SU-DHL-6 (cell line): ENCODE results near the gene SYT9.

Experiments
- H2AFZ ChIP-seq: fragments of 200-600 bp; sonication (generic); 2 replicates; pipeline ENCODE4 v1.6.1; 2014; ENCODE audit warnings: low read depth, mild to moderate bottlenecking, moderate library complexity, mixed read lengths, antibody characterized with exemption, low read length; ENCODE audit not compliant: severe bottlenecking
- H3F3A ChIP-seq: fragments of 200-600 bp; shearing (Covaris generic); 2 replicates; pipeline ENCODE4 v1.6.0; 2016; ENCODE audit warnings: antibody characterized with exemption, mild to moderate bottlenecking; ENCODE audit not compliant: insufficient read depth
- H3K27ac ChIP-seq: fragments of 200-600 bp; sonication (generic); 2 replicates; pipeline ENCODE4 v1.5.1; 2016; ENCODE audit warnings: low read depth, mild to moderate bottlenecking, low read length, moderate library complexity, mixed read lengths
- H3K27me3 ChIP-seq: fragments of 200-600 bp; sonication (generic), shearing (Covaris generic); 2 replicates; pipeline ENCODE4 v1.6.0; 2014; ENCODE audit warnings: mild to moderate bottlenecking, low read length
- H3K36me3 ChIP-seq: fragments of 200-600 bp; sonication (generic); 2 replicates; pipeline ENCODE4 v1.6.1; 2014; ENCODE audit warnings: mild to moderate bottlenecking, low read length, mixed read lengths
- H3K4me2 ChIP-seq: fragments of 300-600, 200-600 bp; shearing (Covaris generic), sonication (generic); 2 replicates; pipeline ENCODE4 v1.6.0; 2014; ENCODE audit warnings: low read length, low read depth, mild to moderate bottlenecking; ENCODE audit not compliant: poor library complexity, severe bottlenecking
- H3K4me3 ChIP-seq: fragments of 200-600 bp; sonication (generic); 2 replicates; pipeline ENCODE4 v1.5.1; 2014; ENCODE audit warnings: antibody characterized with exemption, low read length, mild to moderate bottlenecking, mixed read lengths; ENCODE audit not compliant: insufficient read depth, poor library complexity, severe bottlenecking
- H3K79me2 ChIP-seq: fragments of 200-600 bp; sonication (generic); 2 replicates; pipeline ENCODE4 v1.6.1; 2014; ENCODE audit warnings: mild to moderate bottlenecking, low read length, moderate library complexity; ENCODE audit not compliant: insufficient read depth
- H3K9ac ChIP-seq: fragments of 200-600 bp; sonication (generic); 2 replicates; pipeline ENCODE4 v1.7.0; 2014; ENCODE audit warnings: mild to moderate bottlenecking, low read length
- H3K9me2 ChIP-seq: fragments of 200-600 bp; sonication (generic); replicated peaks from 2 replicates; pipeline ENCODE4 v1.6.1; 2014; ENCODE audit warnings: low read length; ENCODE audit not compliant: insufficient read depth
- H3K9me3 ChIP-seq: fragments of 200-600 bp; sonication (generic); 2 replicates; pipeline ENCODE4 v1.6.1; 2014; ENCODE audit warnings: low read length, mixed read lengths; ENCODE audit not compliant: insufficient read depth
- H4K20me1 ChIP-seq: fragments of 200-600 bp; sonication (generic); 2 replicates; pipeline ENCODE4 v1.6.1; 2014; ENCODE audit warnings: low read depth, mild to moderate bottlenecking, antibody characterized with exemption, low read length, moderate library complexity, mixed read lengths
- EZH2phosphoT487 ChIP-seq: fragments of 200-600 bp; sonication (generic), shearing (Covaris generic); conservative IDR thresholded peaks from 2 replicates; pipeline ENCODE4 v1.6.1; 2018; ENCODE audit warnings: mild to moderate bottlenecking, antibody characterized with exemption, low read length, moderate library complexity, mixed read lengths
- TF ChIP-seq, protein P1 (sequence below): fragments of 200-600 bp; sonication (generic); IDR thresholded peaks from one replicate; pipeline ENCODE4 v1.5.1; 2017; ENCODE audit warnings: antibody characterized with exemption, mild to moderate bottlenecking, low read length, moderate library complexity; ENCODE audit not compliant: insufficient read depth, poor library complexity, severe bottlenecking

Gene SYT9

DNA sequence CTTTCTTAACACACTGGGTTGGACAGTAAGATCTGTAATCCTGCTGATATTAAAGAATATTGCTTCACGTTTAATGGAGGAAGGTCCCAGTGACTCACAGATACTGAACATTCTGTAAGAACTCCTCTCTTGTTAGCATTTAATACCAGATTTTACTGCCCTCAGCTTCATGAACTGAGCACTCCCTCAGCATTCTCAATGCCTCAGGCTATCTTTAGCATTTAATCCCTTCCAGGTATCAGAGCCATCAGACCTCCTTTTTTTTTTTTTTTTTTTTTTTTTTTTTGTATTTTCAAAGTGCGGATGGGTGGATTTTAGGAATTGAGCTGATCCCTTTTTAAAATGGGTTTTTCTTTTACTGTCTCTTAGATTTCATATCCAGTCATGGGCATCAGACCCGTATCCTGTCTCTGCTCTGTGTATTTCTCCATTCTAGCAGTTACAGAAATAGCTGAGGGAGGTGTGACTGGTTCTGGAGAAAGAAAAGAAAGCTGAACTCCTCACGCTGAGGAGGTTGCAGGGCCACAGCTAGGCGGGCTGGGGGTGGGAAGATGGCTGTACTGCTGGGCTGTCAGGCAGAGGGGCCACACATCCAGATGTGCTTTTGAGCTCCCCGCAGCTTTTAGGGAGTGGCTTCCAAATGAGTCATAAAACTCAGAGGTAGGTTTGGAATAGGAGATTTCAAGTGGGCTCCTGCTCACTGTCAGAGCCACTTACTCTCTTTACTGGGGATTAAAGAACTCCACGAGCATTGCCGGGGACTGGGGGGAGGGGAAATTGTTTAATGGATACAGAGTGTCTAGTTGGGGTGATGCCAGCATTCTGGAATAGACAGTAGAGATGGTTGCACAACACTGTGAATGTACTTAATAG lies 97.0 kb downstream of the SYT9 start:
- no peaks in the 10 kb centered on the region for H4K20me1 ChIP-seq
- H3K27ac ChIP-seq = no peak overlapping the region
- no peak overlapping the region for H3K4me3 ChIP-seq
- H3K9ac ChIP-seq = no peak overlapping the region
- no peak overlapping the region for H3K4me2 ChIP-seq
- H3K36me3 ChIP-seq = no peaks in the 10 kb centered on the region
- no peak for TF ChIP-seq EZH2phosphoT487
- TF ChIP-seq, protein P1, sequence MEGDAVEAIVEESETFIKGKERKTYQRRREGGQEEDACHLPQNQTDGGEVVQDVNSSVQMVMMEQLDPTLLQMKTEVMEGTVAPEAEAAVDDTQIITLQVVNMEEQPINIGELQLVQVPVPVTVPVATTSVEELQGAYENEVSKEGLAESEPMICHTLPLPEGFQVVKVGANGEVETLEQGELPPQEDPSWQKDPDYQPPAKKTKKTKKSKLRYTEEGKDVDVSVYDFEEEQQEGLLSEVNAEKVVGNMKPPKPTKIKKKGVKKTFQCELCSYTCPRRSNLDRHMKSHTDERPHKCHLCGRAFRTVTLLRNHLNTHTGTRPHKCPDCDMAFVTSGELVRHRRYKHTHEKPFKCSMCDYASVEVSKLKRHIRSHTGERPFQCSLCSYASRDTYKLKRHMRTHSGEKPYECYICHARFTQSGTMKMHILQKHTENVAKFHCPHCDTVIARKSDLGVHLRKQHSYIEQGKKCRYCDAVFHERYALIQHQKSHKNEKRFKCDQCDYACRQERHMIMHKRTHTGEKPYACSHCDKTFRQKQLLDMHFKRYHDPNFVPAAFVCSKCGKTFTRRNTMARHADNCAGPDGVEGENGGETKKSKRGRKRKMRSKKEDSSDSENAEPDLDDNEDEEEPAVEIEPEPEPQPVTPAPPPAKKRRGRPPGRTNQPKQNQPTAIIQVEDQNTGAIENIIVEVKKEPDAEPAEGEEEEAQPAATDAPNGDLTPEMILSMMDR = no peak
- no peaks in the 10 kb centered on the region for H3K27me3 ChIP-seq
- H3K9me2 ChIP-seq = no peaks in the 10 kb centered on the region
- H3K9me3 ChIP-seq = no peaks in the 10 kb centered on the region
- no peaks in the 10 kb centered on the region for H3K79me2 ChIP-seq
- no peak overlapping the region for H2AFZ ChIP-seq
- no peaks in the 10 kb centered on the region for H3F3A ChIP-seq

GRCh38 chr11:7351228-7351627 lies 99.5 kb downstream of the SYT9 start:
- Histone ChIP-seq H3K27ac (no peak overlapping the region), H3K27me3 (no peaks in the 10 kb centered on the region), H4K20me1 (no peaks in the 10 kb centered on the region), H3K9me3 (no peaks in the 10 kb centered on the region), H2AFZ (no peak overlapping the region), H3K4me3 (no peak overlapping the region), H3K9me2 (no peaks in the 10 kb centered on the region), H3F3A (no peaks in the 10 kb centered on the region), H3K36me3 (no peaks in the 10 kb centered on the region), H3K79me2 (no peaks in the 10 kb centered on the region), H3K9ac (no peak overlapping the region), H3K4me2 (no peak overlapping the region)
- no peak for TF ChIP-seq EZH2phosphoT487
- TF ChIP-seq, protein P1 = no peak

DNA sequence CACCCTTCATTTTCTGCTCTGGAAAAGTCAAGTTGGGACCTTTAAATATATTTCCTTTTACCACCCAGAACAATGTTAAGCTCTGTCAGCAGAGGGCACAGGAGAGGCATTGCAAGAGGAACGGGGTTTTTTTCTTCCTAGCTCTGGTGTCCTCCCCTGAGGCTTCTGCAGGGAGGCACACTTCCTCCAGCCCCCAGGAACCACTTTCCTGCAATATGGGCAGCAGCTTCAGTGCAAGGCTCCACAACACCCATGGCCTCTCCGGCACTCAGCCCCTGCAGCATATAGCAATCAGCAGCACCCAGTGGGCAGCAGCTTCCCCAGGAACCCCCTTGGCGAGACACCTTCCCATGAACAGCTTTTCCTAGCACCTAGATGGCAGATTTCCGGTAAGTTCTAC lies 101.4 kb downstream of the SYT9 start:
- H3K9me3 ChIP-seq = no peaks in the 10 kb centered on the region
- H3K79me2 ChIP-seq = no peaks in the 10 kb centered on the region
- no peak overlapping the region for H2AFZ ChIP-seq
- no peak overlapping the region for H3K9ac ChIP-seq
- H3K27me3 ChIP-seq = no peaks in the 10 kb centered on the region
- no peak for TF ChIP-seq EZH2phosphoT487
- TF ChIP-seq, protein P1 = peak; percentile 58
- no peaks in the 10 kb centered on the region for H3K9me2 ChIP-seq
- no peaks in the 10 kb centered on the region for H3K36me3 ChIP-seq
- H3K27ac ChIP-seq = no peak overlapping the region
- H3K4me3 ChIP-seq = no peak overlapping the region
- H4K20me1 ChIP-seq = no peaks in the 10 kb centered on the region
- no peak overlapping the region for H3K4me2 ChIP-seq
- no peaks in the 10 kb centered on the region for H3F3A ChIP-seq
